GM12801 (cell line): ENCODE data around the gene CDNF.

ENCODE experiments used
- TF ChIP-seq, protein P1 (sequence below): IDR thresholded peaks from one replicate; pipeline ENCODE4 v1.5.1; 2011; ENCODE audit warnings: control low read depth; ENCODE audit not compliant: insufficient read length; ENCODE audit errors: extremely low read depth

The CDNF gene

DNA sequence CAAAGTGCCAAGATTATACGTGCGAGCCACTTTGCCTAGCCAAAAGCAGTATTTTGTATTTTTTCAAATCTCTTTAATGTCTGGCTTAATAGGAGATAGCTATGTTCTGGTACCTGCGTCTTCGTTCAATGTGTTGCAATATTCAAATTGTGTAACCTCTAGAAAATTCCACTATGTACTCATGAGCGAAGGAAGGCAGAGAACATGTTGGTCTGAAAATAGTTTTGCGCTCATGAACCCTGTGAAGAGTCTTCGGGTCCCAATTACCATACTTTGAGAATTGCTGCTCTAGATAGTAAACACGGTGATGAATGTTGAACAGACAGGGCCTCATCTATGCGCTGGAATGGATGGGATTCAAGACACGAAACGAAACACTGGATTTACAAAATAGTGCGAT is 38.1 kb upstream of the CDNF start:
- TF ChIP-seq, protein P1, sequence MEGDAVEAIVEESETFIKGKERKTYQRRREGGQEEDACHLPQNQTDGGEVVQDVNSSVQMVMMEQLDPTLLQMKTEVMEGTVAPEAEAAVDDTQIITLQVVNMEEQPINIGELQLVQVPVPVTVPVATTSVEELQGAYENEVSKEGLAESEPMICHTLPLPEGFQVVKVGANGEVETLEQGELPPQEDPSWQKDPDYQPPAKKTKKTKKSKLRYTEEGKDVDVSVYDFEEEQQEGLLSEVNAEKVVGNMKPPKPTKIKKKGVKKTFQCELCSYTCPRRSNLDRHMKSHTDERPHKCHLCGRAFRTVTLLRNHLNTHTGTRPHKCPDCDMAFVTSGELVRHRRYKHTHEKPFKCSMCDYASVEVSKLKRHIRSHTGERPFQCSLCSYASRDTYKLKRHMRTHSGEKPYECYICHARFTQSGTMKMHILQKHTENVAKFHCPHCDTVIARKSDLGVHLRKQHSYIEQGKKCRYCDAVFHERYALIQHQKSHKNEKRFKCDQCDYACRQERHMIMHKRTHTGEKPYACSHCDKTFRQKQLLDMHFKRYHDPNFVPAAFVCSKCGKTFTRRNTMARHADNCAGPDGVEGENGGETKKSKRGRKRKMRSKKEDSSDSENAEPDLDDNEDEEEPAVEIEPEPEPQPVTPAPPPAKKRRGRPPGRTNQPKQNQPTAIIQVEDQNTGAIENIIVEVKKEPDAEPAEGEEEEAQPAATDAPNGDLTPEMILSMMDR: no peak

DNA sequence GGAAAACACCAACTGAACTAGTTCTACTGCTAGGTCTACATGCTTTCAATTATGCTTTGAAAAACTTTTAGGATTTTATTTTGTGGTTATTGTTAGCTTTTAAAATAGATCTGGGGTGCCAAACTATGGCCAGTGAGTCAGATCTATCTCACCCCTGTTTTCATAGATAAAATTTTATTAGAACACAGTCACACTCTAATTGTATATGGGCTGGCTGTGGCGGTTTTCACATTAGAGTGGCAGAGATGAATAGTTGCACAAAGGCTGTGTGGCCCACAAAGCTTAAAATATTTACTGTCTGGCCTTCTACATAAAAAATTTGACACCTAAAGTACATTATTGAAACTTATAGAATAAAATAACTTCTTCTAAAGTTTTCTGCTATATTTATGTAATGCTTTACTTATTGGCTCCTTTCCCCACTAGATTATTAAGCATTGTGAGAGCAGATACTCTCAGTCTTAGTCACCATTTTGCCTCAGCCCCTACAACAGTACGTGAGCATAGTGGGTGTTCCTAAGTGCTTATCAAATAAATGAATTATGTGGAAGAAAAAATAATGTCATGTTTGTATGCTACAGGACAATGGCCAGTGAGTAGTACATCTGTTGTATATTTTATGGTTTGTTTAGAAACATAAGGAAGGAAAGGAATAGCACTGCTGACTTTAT is 35.4 kb upstream of the CDNF start:
- TF ChIP-seq, protein P1: no peak

DNA sequence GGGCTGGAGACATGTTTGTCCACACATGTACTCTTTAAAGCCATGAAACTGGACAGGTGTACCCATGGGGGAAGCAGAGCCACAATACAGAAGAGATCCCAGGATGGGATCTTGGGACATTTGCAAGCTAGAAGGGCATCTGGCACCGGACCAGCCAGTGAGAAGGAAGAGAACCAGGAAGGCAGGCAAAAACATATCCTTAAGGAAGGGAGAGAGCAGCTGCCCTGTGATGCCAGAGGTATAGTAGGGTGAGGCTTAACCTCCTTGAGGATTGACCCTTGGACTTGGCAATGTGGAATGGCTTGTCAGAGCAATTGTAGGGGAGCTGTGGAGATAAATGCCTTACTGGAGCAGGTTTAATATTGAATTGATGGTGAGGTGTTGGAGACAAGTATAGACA is 23.0 kb upstream of the CDNF start:
- TF ChIP-seq, protein P1: no peak

DNA sequence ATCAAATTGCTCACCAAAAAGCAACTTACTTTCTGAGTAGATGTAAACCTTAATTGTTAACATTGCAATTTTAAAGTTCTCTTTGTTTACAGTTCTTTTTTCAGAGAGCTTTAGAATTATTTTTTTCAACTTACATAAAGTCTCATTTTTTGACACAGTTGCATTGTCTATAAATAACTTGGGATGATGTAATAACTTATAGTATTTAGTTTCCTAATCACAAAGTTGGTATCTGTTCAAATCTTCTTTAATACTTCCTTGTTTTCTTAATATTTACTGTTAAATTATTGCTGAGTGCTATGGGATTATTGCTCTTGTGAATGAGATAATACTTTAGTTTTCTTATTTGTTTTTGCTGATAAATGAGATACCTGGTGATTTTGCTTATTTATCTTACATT is 21.9 kb upstream of the CDNF start:
- TF ChIP-seq, protein P1: no peak

DNA sequence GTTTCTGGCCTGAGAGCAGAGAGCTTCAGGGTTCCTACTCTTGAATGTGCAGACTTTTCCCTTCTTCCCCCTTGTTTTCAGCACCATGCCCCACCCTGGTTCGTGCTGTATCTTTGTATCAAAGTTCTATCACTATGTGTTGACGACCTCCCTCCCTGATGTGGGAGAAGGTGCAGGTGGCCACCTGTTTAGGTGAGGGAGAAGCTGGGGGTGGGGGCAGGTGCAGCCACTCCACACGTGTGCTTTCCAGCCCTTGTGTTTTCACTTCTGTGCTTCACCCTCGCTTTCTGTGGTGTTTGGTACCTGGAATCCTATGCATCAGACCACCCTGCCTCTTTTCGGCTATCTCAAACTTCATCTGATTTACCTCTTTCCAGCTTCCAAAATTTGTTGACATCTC is 21.2 kb upstream of the CDNF start:
- TF ChIP-seq, protein P1: no peak

DNA sequence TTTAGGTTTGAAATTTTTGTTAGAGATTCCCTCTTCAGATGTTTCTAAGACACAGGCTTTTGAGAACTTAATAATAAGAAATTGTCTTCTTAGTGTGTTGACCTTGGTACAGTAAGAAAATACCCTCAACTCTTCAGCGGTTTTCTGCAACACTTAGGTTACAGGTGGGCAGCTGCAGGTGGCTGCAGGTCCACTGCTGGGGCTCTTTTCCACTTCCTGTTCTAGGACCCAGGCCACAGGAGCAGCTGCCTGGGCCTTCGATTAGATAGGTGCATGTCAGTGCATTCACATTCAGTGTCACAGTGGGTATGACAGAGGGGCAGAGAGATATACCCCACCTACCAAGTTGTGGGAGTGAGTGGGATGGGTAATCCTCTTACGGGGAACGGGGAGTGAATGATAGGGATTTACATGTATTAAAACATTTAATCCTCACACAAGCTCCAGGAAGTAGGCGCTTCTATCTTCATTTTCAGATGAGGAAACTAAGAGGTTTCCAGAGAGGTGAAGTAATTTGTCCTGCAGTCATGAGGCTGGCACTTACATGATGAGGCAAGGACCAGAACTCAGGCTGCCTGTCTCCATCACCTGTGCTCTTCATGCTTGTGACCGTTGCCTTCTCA is 20.6 kb upstream of the CDNF start:
- TF ChIP-seq, protein P1: no peak

DNA sequence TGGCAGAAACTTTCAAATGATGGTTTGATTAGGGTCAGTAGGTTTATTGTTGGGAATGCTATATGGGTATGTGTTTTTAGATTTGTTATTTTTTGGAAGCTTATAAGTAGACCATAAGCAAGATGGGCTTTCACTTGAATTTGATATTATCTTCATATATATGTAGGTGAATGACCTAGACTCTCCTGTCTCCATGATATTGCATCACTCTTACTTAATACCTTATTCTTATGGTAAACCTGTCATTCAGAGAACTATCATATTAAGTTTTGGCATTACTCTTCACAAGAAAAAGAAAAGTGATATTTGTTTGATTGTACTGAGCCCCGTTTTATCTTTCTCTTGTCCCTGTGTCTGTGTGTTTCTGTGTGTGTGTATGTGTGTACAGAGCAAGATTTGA is 17.6 kb upstream of the CDNF start:
- TF ChIP-seq, protein P1: no peak

DNA sequence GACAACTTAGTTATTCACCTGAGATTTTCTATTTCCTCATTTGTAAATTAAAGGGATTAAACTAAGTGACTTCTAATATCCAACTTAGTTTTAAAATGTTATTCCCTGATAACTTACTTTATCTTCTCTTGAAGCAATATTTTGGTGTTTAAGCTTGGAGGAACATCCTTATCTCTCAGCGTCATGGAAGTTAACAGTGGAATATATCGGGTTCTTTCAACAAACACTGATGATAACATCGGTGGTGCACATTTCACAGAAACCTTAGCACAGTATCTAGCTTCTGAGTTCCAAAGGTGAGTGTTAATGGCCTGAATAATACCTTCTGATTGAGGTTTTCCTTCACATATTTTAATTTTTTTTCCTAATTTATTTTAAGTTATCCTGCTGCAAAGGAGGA is 14.4 kb upstream of the CDNF start:
- TF ChIP-seq, protein P1: no peak
